Activated CD4-positive, alpha-beta memory T cell treated with anti-CD3 and anti-CD28 coated beads, Interleukin-2, amount 10 ng/mL, durations not matched to agents 7 days and 5 days (primary cell): ENCODE data around the gene IL21. TPM values are rescaled to one million over a fixed set of nuclear protein-coding genes. Genes with fewer than 3 reads are reported as not detected.

Source experiments
- CTCF ChIA-PET: fragments of 350-600 bp; sonication (Branson Sonifier 250); formaldehyde crosslinking; loops from one replicate; lab custom pipeline; 2021; ENCODE audit warnings: antibody characterized with exemption, inconsistent platforms; lab: Charles Lee
- POLR2A ChIA-PET: fragments of 350-600 bp; sonication (Branson Sonifier 250); formaldehyde crosslinking; loops from one replicate; lab custom pipeline; 2021; ENCODE audit warnings: antibody characterized with exemption; lab: Charles Lee
- DNase-seq: peaks from one replicate; pipeline ENCODE4 v3.0.0-alpha.2; 2020
- H3K27ac Mint-ChIP-seq: one replicate; pipeline ENCODE4 v1.8.0; 2021; ENCODE audit warnings: mild to moderate bottlenecking, mixed read lengths
- H3K27me3 Mint-ChIP-seq: one replicate; pipeline ENCODE4 v1.8.0; 2021; ENCODE audit warnings: mixed read lengths
- H3K36me3 Mint-ChIP-seq: one replicate; pipeline ENCODE4 v1.8.0; 2021; ENCODE audit warnings: low read depth, mixed read lengths
- H3K4me1 Mint-ChIP-seq: one replicate; pipeline ENCODE4 v1.8.0; 2021; ENCODE audit warnings: mixed read lengths
- H3K4me3 Mint-ChIP-seq: one replicate; pipeline ENCODE4 v1.8.0; 2021; ENCODE audit warnings: mild to moderate bottlenecking, mixed read lengths
- H3K9me3 Mint-ChIP-seq: one replicate; pipeline ENCODE4 v1.8.0; 2021; ENCODE audit warnings: mixed read lengths
- total RNA-seq, 2 experiments: library from RNA; stranded (reverse); gene quantifications; one replicate each; pipeline ENCODE4 v1.2.3, GENCODE V29; 2021

IL21 gene
- total RNA-seq = 1 to 10 TPM; 2.8 to 3.1 TPM

DNA sequence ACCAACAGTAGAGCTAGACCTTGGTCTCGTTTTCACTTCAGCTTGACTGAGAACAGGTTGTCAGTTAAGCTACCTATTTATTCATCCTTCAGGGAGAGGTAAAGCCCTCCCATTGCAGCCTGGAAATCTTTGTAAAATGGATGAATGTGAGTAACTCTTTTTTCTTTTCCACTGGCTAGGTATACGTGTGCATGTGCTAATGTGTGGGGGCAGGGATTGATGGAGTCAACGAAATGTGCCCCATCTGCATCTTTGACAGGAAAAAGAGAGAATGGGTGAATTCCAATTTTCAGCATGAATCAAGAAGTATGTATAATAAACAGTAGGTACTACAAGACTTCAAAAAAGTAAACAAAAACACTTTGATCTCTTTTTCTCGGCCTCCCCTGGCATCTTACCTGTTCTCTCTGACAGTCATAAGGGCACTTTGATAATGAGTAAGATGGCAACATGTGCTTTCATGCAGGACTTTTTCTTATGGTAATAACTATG, at the start of gene IL21:
TSS of gene IL21 (minus strand) at position 51 of the 492 bp plus-strand sequence. CDS start 55 bp downstream, outside the sequence.
- Mint-ChIP-seq H3K4me1 (peaks cover 44% of the 10 kb centered on the region), H3K27me3 (no peaks in the 10 kb centered on the region), H3K27ac (peak within 1 kb of the TSS; percentile 67), H3K36me3 (no peaks in the 10 kb centered on the region), H3K4me3 (peak within 1 kb of the TSS; percentile 69), H3K9me3 (no peaks in the 10 kb centered on the region)
- DNase-seq = no peak
- CTCF ChIA-PET = no interaction called here
- POLR2A ChIA-PET = interaction anchor here (0.9 kb wide), 1 partner anchor 14 kb away, joined by 3 read pairs; no protein-coding TSS in a partner anchor

DNA sequence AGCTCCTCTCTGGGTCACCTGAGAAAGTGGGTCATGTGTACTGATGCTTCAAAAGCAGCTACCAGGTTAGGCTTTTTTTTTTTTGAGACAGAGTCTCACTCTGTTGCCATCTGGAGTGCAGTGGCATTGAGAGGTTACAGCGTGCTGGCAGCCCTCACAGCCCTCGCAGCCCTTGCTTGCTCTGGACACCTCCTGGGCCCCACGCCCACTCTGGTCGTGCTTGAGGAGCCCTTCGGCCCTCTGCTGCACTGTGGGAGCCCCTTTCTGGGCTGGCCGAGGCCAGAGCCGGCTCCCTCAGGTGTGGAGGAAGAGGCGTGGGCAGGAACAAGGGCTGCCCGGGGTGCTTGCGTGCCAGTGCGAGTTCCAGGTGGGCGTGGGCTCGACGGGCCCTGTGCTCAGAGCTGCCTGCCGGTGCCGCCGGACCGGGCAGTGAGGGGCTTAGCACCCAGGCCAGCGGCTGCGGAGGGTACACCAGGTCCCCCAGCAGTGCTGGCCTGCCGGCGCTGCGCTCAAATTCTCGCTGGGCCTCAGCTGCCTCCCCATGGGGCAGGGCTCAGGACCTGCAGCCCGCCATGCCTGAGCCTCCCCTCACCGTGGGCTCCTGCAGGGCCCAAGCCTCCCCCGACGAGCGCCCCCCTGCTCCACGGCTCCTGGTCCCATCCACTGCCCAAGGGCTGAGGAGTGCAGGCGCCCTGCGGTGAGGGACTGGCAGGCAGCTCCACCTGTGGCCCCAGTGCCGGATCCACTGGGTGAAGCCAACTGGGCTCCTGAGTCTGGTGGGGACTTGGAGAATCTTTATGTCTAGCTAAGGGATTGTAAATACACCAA, 49.3 kb upstream of the IL21 start:
- ChIA-PET POLR2A (no interaction called here), CTCF (interaction anchor here (1.1 kb wide), 1 partner anchor 51 kb away, joined by 3 read pairs; no protein-coding TSS in a partner anchor)
- Mint-ChIP-seq H3K4me1 (peaks cover 60% of the 10 kb centered on the region), H3K4me3 (no peak overlapping the region), H3K27ac (no peak overlapping the region), H3K36me3 (no peaks in the 10 kb centered on the region), H3K27me3 (peaks cover 3% of the 10 kb centered on the region), H3K9me3 (no peaks in the 10 kb centered on the region)
- no peak for DNase-seq

DNA sequence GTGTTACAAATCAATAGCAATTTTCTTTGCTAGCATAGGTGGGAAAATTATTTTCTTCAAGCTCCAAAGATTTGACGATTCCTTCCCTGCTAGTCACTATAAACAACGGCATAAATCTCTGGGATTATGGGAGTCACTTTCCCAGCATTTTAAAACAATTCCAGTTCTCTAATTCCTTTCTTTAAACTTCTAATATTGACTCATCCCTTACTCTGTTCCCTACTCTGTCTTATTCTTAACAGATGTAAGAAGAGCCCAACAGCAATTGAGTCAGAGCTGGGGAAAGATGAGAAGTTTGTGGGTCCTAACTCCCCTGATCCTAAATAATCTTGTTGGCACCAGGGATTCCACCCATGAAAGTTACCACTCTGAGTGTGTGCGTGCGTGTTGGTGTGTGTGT, 47.4 kb upstream of the IL21 start:
- Mint-ChIP-seq H3K36me3 (no peaks in the 10 kb centered on the region), H3K27me3 (peaks cover 3% of the 10 kb centered on the region), H3K4me1 (peaks cover 56% of the 10 kb centered on the region), H3K9me3 (no peaks in the 10 kb centered on the region), H3K27ac (no peak overlapping the region), H3K4me3 (no peak overlapping the region)
- DNase-seq = no peak
- POLR2A ChIA-PET = no interaction called here
- CTCF ChIA-PET = interaction anchor here (1.0 kb wide), 1 partner anchor 32 kb away, joined by 3 read pairs; no protein-coding TSS in a partner anchor

DNA sequence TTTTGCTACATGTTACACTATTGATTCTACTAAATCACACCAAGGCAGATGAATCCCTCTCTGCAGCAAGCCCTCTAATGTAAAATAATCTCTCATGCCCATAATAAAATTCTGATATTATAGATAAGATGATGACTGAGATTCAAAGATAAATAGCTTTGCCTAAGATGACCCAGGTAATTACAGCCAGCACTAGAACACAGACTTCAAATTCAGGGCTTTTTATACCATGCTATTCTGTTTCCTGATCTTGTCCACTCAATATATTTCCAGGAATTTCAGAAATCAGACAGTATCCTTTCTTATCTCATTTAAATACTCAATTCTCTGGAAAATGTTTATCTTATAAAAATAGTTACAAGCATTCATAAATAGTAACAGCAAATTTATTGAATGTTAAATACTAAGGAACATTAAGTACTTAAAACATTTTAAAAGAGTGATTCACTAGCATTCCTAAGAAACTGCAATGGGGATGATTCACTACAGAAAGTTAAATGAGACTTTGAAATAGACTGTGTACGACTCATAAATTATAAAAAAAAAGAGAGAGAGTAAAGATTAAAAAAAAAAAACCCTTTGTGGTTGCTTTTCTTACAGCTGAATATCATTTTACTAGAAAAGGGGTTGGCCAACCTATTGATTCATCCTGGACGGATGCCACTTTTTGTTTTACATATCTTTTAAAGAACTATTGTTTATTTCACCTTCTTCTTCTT, 45.8 kb upstream of the IL21 start:
- Mint-ChIP-seq H3K9me3 (no peaks in the 10 kb centered on the region), H3K4me3 (no peak overlapping the region), H3K27me3 (peaks cover 3% of the 10 kb centered on the region), H3K27ac (peak overlapping the region; percentile 12), H3K36me3 (no peaks in the 10 kb centered on the region), H3K4me1 (peaks cover 62% of the 10 kb centered on the region)
- ChIA-PET POLR2A (interaction anchor here (0.6 kb wide), 1 partner anchor 90 kb away, joined by 3 read pairs; no protein-coding TSS in a partner anchor), CTCF (no interaction called here)
- DNase-seq = no peak

DNA sequence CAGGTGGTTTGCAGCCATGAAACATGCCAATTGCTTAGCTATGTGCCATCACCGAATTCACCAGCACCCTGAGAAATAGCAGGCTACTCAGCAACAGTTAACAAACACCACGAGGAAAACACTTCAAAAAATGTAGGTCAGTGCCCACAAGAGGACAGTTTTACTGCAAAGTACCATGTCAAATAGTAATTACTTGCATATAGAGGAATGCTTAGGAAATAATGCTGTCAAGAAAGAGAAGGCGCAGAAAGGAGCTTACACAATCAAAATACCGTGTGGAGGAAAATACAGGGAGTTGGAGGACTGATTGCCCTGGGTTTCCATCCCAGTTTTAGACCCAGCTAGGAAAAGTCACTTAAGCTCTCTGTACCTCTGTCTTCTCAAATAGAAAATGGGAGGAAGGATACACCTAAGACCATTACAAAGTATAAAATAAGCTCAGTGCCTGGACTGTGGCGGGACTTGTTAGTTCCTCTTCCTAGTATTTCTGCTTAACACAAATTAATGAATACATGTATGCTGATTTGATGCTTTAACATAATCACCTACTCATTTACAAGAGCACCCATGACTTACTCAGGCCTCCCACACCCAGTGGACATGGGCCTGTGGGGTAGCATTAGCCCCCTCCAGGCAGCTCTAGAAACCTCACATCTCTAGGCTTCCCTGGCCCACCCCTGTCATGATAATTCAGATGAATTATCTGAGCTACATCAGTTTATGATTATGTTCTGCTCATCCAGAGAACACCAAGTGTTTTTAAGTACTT, 44.5 kb upstream of the IL21 start:
- Mint-ChIP-seq H3K4me3 (no peak overlapping the region), H3K27me3 (peaks cover 3% of the 10 kb centered on the region), H3K9me3 (no peaks in the 10 kb centered on the region), H3K4me1 (peaks cover 69% of the 10 kb centered on the region), H3K27ac (peak overlapping the region; percentile 70), H3K36me3 (no peaks in the 10 kb centered on the region)
- POLR2A ChIA-PET = interaction anchor here (0.6 kb wide), 1 partner anchor 807 kb away, joined by 3 read pairs; no protein-coding TSS in a partner anchor
- no peak for DNase-seq
- CTCF ChIA-PET = interaction anchor here (0.6 to 1.3 kb wide), 3 partner anchors 48 to 52 kb away, joined by 3 to 4 read pairs (median 3); no protein-coding TSS in a partner anchor

DNA sequence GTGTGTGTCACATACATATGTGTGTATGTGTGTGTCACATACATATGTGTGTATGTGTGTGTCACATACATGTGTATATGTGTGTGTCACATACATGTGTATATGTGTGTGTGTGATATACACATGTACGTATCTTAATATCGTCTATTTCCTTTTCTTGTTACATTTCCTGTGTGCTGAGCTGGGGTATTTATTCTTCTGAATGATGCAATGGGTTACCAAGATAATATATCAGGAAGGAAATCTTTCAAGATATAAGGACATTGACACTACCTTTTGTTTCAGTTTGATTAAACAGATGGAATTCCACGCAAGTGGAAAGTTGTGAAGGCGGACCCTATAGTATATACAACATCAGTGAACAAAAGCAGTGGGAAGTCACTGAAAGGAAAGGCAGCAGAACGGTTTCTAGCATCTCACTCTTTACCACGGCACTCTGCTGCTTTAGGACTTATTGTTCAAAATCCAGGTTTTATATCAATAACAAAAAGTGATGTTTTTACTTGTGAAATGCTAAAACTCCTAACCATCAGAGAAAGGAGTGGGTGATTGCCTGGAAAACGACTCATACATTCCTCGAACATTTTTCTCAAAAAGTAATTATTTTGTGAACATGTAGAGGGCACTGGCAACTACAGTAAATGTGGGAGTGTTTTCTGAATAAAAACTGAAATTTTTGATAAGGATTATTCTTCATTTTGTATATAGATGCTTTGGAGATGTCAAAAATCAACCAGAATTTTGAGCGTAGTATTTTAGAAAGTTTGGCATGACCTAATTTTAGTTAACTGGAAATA, 43.1 kb upstream of the IL21 start:
- peaks cover 72% of the 10 kb centered on the region for H3K4me1 Mint-ChIP-seq
- peaks cover under 1% of the 10 kb centered on the region for H3K36me3 Mint-ChIP-seq
- peak overlapping the region; percentile 51 for H3K4me3 Mint-ChIP-seq
- peak overlapping the region; percentile 73 for H3K27ac Mint-ChIP-seq
- no peak for DNase-seq
- CTCF ChIA-PET = no interaction called here
- H3K9me3 Mint-ChIP-seq = no peaks in the 10 kb centered on the region
- POLR2A ChIA-PET = no interaction called here
- H3K27me3 Mint-ChIP-seq = no peaks in the 10 kb centered on the region

DNA sequence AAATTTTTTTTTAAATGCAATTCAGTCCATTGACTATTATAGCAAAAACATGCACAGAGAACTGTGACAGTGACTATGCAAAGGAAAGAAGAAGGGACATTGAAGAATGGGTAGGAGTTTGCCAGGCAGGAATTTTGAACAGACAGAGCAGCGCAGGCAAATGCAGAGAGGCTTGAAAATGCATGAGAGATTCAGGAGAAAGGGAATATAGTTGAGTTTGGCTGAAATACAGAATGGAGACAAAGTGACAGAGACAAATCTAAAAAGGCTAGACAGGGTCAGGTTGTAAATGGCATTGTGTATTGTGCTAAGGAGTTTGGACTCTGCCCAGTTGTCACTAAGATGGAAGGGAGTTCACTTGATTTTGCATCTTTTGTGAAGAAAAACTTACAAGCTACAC, 42.4 kb upstream of the IL21 start:
- H3K4me3 Mint-ChIP-seq = no peak overlapping the region
- no peak overlapping the region for H3K27ac Mint-ChIP-seq
- DNase-seq = no peak
- peaks cover 71% of the 10 kb centered on the region for H3K4me1 Mint-ChIP-seq
- ChIA-PET POLR2A (no interaction called here), CTCF (no interaction called here)
- no peaks in the 10 kb centered on the region for H3K9me3 Mint-ChIP-seq
- H3K36me3 Mint-ChIP-seq = peaks cover 3% of the 10 kb centered on the region
- no peaks in the 10 kb centered on the region for H3K27me3 Mint-ChIP-seq

DNA sequence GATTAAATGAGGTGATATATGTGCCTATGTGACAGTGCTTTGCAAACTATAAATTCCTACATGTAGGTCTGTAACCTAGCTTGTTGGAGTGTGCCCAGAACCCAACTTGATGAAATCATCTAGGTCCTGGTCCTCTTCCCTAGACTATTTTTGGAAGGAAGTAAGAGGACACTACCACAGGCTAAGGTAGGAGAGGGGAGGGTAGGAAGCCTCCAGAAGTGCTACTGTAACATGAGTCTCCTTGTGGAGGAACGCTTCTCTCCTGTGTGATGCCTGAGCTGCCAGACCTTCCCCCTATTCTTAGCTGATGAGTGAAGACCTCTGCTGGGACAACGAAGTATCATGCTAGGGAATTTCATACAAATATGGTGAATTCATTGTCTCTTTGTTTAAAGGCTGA, 41.8 kb upstream of the IL21 start:
- ChIA-PET CTCF (no interaction called here), POLR2A (no interaction called here)
- H3K9me3 Mint-ChIP-seq = peaks cover 2% of the 10 kb centered on the region
- H3K27ac Mint-ChIP-seq = no peak overlapping the region
- peaks cover 70% of the 10 kb centered on the region for H3K4me1 Mint-ChIP-seq
- H3K27me3 Mint-ChIP-seq = no peaks in the 10 kb centered on the region
- H3K4me3 Mint-ChIP-seq = no peak overlapping the region
- H3K36me3 Mint-ChIP-seq = peaks cover 4% of the 10 kb centered on the region
- DNase-seq = no peak

DNA sequence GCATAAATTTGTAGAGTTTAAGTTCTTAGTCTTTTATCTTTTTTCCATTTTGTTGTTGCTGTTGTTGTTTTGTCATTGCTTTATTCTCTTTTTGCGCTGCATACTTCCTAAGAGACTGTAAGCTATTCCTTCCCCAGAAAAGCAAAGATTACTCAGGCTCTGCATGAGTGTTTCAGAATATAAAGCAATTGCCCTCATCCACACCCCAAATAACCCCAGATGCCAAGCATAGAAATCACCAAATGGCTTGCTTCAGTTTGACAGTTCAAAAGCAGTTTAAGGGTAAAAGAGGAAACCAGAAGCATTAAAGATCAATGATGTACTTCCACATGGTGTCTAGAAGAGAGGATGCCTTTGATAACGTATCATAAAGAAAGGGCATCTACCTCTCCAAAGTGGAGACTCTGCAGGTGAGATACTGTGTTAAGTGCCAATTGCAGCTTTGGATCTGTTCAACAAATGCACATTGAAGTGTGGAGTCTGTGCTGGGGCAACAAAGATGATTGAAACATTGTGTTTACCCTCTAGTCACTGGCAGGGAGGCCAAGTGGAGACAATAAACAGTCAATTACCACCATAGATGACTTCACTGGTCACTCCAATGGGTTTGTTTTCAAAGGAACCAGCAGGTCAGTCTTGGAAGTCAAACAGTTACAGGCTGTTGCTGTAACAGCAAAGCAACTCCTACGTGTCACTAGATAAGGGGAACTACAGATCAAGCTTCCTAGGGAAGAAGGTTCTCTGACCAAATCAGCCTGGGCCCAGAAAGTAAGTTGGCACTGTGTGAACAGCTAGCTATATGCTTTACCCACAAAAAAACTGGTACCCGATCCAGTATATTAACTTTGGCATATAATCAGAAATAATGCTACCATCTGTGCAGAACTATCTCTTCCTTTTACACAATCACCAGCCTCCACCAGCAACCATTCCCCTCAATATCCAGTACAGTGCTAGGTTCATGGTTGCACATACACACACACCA, 40.6 kb upstream of the IL21 start:
- no peak for DNase-seq
- Mint-ChIP-seq H3K4me3 (no peak overlapping the region), H3K4me1 (peaks cover 69% of the 10 kb centered on the region), H3K36me3 (peaks cover 11% of the 10 kb centered on the region), H3K9me3 (peaks cover 8% of the 10 kb centered on the region), H3K27ac (no peak overlapping the region), H3K27me3 (no peaks in the 10 kb centered on the region)
- CTCF ChIA-PET = no interaction called here
- POLR2A ChIA-PET = interaction anchor here (1.1 to 1.2 kb wide), 2 partner anchors 29 to 50 kb away, joined by 3 read pairs; no protein-coding TSS in a partner anchor

DNA sequence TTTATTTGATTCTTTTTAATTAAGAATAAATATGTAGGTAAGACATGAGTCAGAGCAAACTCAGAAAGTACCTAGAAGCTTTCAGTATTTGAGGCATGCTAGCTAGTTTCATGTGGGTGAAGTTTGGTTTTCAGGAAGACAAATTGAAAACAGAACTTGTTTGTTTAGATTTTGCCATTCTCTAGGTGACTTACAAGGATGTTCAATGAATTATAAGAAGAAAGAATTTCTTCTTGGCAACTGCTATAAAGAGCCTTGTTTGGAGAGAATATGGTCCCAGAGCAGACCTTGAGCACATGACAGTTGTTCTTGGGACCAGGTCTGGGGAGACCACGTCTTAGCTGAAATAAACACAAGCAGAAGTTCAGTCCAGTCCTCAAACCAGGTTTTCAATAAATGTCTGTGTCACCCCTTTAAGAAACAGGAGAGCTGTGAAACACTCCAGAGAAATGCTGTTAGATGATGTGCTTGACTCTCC, 38.0 kb upstream of the IL21 start:
- POLR2A ChIA-PET = no interaction called here
- peaks cover 47% of the 10 kb centered on the region for H3K4me1 Mint-ChIP-seq
- H3K27me3 Mint-ChIP-seq = no peaks in the 10 kb centered on the region
- no peak for DNase-seq
- peaks cover 8% of the 10 kb centered on the region for H3K9me3 Mint-ChIP-seq
- CTCF ChIA-PET = interaction anchor here (0.8 to 1.4 kb wide), 3 partner anchors 9 to 81 kb away, joined by 3 to 5 read pairs (median 3); partner anchors contain the start of gene BBS12
- no peak overlapping the region for H3K4me3 Mint-ChIP-seq
- peak overlapping the region; percentile 79 for H3K27ac Mint-ChIP-seq
- peaks cover 11% of the 10 kb centered on the region for H3K36me3 Mint-ChIP-seq

DNA sequence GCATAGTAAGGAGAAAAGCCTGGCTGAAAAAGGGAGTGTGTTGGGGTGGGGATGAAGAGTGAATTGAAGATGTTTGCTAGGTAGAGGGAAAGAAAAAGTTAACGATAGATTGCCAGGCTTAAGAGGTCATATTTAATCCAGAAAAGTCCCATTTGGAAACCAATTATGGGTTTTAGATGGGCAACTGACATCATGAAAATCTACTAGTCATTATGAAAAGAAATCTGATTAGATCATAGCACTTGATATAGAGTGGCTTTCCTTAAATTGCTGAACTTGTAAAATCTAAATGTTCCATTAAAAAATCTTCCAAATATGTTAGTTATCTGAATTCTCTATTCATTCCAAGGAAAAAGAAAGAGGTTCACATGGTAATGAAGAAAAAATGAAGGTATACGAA, 37.5 kb upstream of the IL21 start:
- peaks cover 43% of the 10 kb centered on the region for H3K4me1 Mint-ChIP-seq
- CTCF ChIA-PET = interaction anchor here (1.1 to 1.4 kb wide), 3 partner anchors 9 to 81 kb away, joined by 3 to 5 read pairs (median 4); no protein-coding TSS in a partner anchor
- no peak overlapping the region for H3K4me3 Mint-ChIP-seq
- peaks cover 8% of the 10 kb centered on the region for H3K9me3 Mint-ChIP-seq
- POLR2A ChIA-PET = no interaction called here
- H3K27me3 Mint-ChIP-seq = no peaks in the 10 kb centered on the region
- DNase-seq = no peak
- H3K27ac Mint-ChIP-seq = peak overlapping the region; percentile 0
- peaks cover 11% of the 10 kb centered on the region for H3K36me3 Mint-ChIP-seq
